Activated CD4-positive, alpha-beta T cell treated with anti-CD3 and anti-CD28 coated beads, Interleukin-2, amount 50 U/mL, for 4 hours (primary cell): ENCODE measurements around the gene TBC1D2.

ENCODE experiments used
- DNase-seq, 2 experiments: peaks; one replicate each; pipeline ENCODE4 v3.0.0-alpha.2; 2020

TBC1D2 gene

DNA sequence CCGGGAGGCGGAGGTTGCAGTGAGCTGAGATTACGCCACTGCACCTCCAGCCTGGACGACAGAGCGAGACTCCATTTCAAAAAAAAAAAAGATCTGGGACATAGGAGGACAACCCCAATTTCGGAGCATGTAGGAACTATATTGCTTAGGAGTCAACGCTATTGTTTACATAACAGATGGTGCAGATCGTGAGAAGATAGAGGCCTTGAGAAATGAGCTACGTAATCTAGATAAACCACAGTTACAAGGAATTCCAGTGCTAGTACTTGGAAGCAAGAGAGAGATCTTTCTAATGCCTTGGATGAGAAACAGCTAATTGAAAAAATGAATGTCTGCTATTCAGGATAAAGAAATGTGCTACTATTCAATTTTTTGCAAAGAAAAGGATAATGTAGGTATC lies 20.3 kb downstream of the TBC1D2 start:
- DNase-seq, result no peak

- no peak for DNase-seq
Measured at GRCh38 chr9:98234245-98234825, 21.1 kb downstream of the TBC1D2 start.

GRCh38 chr9:98232926-98233325 lies 22.5 kb downstream of the TBC1D2 start:
- no peak for DNase-seq

DNA sequence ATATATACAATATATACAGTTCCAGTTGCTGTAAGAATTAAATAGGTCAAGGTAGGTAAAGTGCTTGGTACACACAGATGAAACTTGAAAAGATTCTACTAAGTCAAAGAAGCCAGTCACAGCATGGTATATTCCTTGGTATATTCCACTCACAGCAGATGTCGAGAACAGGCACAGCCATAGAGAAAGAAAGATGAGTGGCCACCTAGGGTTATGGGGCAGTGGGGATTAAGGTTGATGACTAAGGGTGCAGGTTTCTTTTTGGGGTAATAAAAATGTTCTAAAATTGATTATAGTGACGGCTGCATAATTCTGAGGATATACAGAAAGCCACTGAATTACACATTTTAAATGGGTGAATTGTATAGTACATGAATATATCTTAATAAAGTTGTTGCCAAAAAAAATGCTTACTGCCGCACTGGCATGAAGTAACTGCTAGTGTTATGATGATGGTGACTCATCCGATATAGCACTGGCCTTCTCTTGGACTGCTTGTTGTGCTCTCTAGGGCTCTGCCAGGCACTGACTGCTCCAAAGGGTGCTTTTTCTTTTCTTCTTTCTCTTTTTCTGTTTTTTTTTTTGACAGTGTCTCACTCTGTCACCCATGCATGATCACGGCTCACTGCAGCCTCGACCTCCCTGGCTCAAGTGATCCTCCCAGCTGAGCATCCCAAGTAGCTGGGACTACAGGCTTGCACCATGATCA lies 23.5 kb downstream of the TBC1D2 start:
- no peak for DNase-seq

- DNase-seq, result no peak
Measured at GRCh38 chr9:98230789-98231188, 24.7 kb downstream of the TBC1D2 start.

GRCh38 chr9:98230304-98230703 lies 25.1 kb downstream of the TBC1D2 start:
- DNase-seq, result no peak

- DNase-seq, result no peak
Measured at GRCh38 chr9:98229620-98230019, 25.8 kb downstream of the TBC1D2 start.

- DNase-seq, result no peak
Measured at GRCh38 chr9:98229090-98229395, 26.4 kb downstream of the TBC1D2 start.

GRCh38 chr9:98228392-98229089 lies 26.9 kb downstream of the TBC1D2 start:
- no peak for DNase-seq

DNA sequence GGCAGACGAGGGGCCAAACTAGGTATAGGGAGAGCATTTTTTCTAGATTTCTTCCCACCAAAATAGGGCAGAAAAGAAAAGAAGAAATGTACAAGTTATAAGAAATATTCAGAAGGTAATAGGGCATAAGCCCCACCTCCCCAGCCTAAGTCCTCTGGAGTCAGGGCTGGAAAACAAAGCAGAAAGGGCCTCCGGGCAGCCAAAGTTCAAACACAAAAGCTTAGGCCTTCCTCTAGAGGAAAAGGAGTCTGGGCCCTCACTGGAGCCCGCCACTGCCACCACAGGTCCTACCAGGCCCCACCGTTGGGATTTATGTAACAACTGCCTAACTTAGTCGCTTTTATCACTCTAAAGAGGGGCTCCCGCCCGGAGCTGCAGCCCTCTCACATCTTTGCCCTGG lies 27.6 kb downstream of the TBC1D2 start:
- no peak for DNase-seq

DNA sequence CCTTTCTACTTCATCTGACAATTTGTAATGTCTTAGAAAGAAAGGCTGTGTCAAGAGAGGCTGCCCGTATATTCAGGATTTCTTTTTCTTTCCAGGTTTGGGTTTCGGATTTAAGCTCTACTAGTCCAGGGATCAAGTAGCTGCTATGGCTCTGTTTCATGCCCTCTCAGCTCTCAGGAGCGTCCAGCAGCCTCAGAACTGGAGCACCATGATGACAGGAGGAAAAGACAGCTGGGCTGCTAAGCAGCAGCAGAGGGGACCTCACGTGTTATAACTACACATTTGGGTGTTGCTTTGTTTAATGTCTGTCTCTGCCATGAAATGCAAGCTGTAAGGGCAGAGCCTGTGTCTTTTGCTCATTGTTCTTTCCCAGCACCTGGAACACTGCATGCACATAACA lies 28.5 kb downstream of the TBC1D2 start:
- DNase-seq, result no peak

DNA sequence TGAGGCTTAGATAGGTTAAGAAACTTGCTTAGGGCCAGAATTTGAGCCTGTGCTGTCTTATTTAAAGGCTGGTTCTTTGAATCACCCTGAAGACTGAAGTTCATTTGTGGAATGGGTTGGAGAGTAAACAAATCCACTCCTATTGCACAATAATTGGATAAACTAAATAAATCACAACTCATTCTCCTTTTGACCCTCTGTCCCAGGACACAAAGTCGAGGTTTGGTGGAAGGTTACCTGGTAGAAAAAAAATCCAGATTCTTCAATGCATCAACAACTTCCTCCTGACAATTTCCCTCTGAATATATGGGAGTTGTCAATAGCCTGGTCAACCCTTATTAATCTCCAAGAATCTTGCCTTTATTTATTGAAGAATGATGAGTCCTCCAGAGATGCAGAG lies 28.9 kb downstream of the TBC1D2 start:
- no peak for DNase-seq

DNA sequence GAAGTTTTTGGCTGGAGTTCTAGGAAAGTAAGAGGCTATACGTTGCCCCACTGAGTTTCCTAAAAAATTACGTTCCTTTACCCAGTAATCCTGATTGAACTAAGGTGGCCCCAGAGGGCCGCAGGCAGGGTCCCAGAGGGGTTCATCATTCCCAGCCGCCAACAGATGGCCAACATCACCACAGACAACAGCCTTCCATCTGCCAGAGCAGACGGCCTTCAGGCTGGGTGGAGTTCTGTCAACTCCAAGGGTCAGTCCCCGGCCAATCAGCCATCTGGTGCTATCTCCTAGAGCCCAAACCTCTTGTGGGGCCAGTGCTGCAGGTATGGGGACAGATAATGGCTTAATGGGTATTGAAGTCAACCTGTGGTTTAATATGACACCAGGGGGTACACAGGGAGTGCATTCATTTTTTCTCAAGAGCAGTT lies 30.4 kb downstream of the TBC1D2 start:
- DNase-seq, result no peak

GRCh38 chr9:98222885-98223691 lies 32.4 kb downstream of the TBC1D2 start:
- no peak for DNase-seq

DNA sequence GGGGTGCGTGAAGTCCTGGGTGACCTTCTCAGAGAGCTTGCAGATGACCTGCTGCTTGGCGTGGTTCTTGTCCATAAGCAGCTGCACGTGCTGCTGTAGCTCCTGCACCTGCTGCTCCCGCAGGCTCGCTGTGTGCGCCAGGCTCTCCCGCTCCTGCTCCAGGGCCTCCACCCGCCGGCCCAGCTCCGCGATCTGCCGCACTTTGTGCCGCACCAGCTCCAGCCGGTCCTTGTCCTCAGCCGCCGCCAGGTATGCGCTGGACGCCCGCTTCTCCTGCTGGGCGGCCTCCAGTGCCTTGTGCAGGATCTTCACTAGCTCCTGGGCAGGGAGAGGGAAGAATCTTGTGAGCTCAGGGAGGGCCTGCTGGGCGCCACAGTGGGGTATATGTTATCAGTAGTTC lies 34.5 kb downstream of the TBC1D2 start:
- DNase-seq, result no peak

DNA sequence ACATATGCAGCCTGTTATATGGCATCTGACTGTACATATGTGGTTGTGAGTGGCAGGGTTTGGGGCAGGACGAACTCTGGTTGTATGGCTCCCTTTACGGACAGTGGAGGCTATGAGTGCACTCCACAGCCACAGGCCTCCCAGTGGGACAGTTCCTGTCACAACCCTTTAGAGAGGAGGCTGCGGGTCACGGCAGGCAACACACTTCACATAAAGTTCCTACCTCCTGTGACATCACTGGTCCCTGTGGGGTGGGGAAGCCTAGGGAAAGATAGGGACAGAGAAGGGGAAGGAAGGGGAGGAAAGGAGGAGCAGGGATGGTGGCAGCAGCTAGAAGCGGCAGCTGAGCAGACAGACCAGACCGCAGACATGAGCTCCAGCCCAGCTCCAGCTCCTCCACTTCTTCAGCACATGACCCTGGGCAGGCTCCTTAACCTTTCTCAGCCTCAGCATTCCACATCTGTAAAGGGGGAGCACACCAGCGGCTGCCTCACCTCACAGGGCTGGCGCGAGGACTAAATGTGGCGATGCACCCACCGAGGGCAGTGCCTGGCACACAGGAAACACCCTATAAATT lies 35.6 kb downstream of the TBC1D2 start:
- no peak for DNase-seq

DNA sequence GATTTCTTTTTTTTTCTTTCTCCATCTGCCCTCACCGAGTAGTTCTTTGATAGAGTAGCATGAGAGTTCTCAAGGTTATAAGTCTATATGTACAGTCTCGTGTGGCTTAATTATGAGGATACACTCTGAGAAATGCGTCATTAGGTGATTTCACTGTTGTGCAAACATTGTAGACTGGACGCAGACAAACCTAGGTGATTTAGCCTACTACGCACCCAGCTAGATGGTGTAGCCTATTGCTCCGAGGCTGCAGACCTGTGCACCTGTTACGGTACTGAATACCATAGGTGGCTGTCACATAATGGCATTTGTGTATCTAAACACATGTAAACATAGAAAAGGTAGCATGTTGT lies 36.1 kb downstream of the TBC1D2 start:
- DNase-seq, result no peak

- DNase-seq, result no peak
Measured at GRCh38 chr9:98218562-98219363, 36.7 kb downstream of the TBC1D2 start.

- no peak for DNase-seq
Measured at GRCh38 chr9:98217255-98217654, 38.2 kb downstream of the TBC1D2 start.

- no peak for DNase-seq
Measured at GRCh38 chr9:98216391-98216790, 39.1 kb downstream of the TBC1D2 start.

- no peak for DNase-seq
Measured at GRCh38 chr9:98215821-98216220, 39.6 kb downstream of the TBC1D2 start.

- no peak for DNase-seq
Measured at GRCh38 chr9:98215271-98215670, 40.2 kb downstream of the TBC1D2 start.

GRCh38 chr9:98214811-98215210 lies 40.6 kb downstream of the TBC1D2 start:
- no peak for DNase-seq
